AG08395 (cell line): ENCODE data around the gene PROSER3.

Experiments
- DNase-seq: peaks from one replicate; pipeline ENCODE4 v3.0.0; 2012; ENCODE audit warnings: mixed read lengths, low spot score

The PROSER3 gene

GRCh38 chr19:35776102-35776788 is 18.3 kb downstream of the PROSER3 start:
- no peak for DNase-seq

GRCh38 chr19:35777086-35777841 is 19.3 kb downstream of the PROSER3 start:
- DNase-seq, result no peak

- no peak for DNase-seq
These were observed 20.0 kb downstream of the PROSER3 start for GRCh38 chr19:35777961-35778360.

- DNase-seq, result no peak
These were observed 21.1 kb downstream of the PROSER3 start for GRCh38 chr19:35779033-35779432.

GRCh38 chr19:35780058-35780457 is 22.1 kb downstream of the PROSER3 start:
- no peak for DNase-seq

- DNase-seq, result no peak
These were observed 22.7 kb downstream of the PROSER3 start for GRCh38 chr19:35780717-35781116.

GRCh38 chr19:35781650-35782049 is 23.7 kb downstream of the PROSER3 start:
- no peak for DNase-seq

- no peak for DNase-seq
These were observed 24.6 kb downstream of the PROSER3 start for GRCh38 chr19:35782589-35782988.

GRCh38 chr19:35783469-35784434 is 25.8 kb downstream of the PROSER3 start:
- no peak for DNase-seq

GRCh38 chr19:35784503-35785338 is 26.7 kb downstream of the PROSER3 start:
- no peak for DNase-seq

- DNase-seq, result no peak
These were observed 27.3 kb downstream of the PROSER3 start for GRCh38 chr19:35785339-35785627.

- no peak for DNase-seq
These were observed 28.6 kb downstream of the PROSER3 start for GRCh38 chr19:35786299-35787160.

- no peak for DNase-seq
These were observed 29.3 kb downstream of the PROSER3 start for GRCh38 chr19:35787227-35787799.

GRCh38 chr19:35788205-35788960 is 30.4 kb downstream of the PROSER3 start:
- DNase-seq, result no peak

- no peak for DNase-seq
These were observed 31.4 kb downstream of the PROSER3 start for GRCh38 chr19:35789195-35789977.

GRCh38 chr19:35789978-35790944 is 32.3 kb downstream of the PROSER3 start:
- DNase-seq, result no peak

GRCh38 chr19:35790981-35791813 is 33.2 kb downstream of the PROSER3 start:
- DNase-seq, result no peak
